HG03097 (cell line): ENCODE measurements around the gene DAGLA.

Experiments used
- ATAC-seq: cut with Tn5 transposase; IDR thresholded peaks from one replicate; pipeline ENCODE4 v1.9.1; 2021; ENCODE audit not compliant: unreplicated experiment, low FRiP score

The DAGLA gene

GRCh38 chr11:61794579-61794978 lies 114.4 kb downstream of the DAGLA start:
- no peak for ATAC-seq

- ATAC-seq, result no peak
Measured at GRCh38 chr11:61795459-61795858, 115.3 kb downstream of the DAGLA start.

- ATAC-seq, result no peak
Measured at GRCh38 chr11:61795876-61796526, 115.8 kb downstream of the DAGLA start.
